NCI-H1092 (cell line): ENCODE measurements around the gene TSPAN5.
"Not testable (repeated sequence)": the region's sequence is repeated elsewhere in the genome, so short reads cannot be mapped to it uniquely, and the experiment has no call there.

ENCODE experiments used
- DNase-seq: peaks from one replicate; lab custom pipeline; 2025; lab: John Stamatoyannopoulos, UW

Gene TSPAN5

DNA sequence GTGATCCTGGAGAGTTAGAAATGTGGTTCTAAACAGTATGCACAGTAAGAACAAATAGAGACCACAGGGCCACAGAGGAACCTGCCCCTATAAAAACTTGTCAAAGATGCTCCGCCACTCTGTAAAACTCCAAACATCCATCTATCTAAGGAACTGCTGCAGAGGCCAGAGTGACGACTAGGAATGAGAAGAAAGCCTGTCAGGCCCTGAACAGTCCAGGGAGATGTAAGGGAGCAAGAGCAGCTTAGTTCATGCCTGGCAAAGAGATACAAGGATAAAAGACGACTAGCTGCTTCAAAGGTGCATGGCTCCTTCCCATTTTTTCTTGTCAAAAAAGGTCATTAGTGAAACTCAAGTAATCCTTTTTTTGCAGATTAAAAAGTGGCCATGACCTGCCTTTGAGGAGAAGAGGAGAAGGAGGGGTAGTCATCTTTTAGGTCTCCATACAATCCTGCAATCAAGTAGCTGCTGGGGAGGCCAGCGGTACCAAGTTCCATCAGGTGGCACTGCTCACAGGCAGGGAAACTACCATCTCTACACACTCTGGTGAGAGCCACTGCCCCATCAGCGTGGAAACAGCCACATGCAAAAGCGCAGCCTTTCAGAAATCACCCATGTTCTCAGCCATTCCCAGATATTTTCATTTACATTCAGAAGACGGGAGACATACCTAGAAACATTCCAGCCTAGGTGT lies 162.1 kb downstream of the TSPAN5 start:
- no peak for DNase-seq

- DNase-seq, result no peak
Observed at GRCh38 chr4:98493296-98493695, 165.1 kb downstream of the TSPAN5 start.

DNA sequence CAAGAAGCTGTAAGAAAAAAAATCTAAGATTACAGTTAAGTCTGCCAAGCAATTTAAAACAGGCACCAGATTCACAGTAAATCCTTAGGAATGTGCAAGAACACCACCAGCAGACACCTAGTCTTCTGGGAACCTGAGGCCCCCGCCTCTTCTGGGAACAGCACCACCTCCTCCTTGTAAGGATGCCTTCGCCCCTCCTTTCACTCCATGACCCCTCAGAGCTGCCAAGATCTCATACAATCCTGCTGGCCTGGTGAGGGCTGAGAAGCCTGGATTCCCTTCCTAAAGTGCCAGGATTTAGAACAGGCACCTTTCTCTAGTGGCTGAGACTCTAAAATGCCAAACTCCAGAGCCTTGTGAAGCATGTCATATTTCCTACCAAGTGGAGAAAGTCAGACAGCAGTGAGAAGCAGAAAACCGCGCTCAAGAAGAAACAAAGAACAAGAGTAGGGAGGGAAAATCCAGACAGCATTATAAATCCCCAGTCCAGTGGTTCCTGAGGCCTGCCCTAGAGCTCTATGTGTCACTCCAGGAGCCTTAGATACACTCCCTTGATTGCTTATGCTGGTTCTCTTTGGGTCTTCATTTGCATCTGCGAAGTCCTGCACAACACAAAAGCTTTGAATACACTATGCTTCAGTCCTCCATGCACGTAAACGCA lies 166.4 kb downstream of the TSPAN5 start:
- DNase-seq, result no peak

DNA sequence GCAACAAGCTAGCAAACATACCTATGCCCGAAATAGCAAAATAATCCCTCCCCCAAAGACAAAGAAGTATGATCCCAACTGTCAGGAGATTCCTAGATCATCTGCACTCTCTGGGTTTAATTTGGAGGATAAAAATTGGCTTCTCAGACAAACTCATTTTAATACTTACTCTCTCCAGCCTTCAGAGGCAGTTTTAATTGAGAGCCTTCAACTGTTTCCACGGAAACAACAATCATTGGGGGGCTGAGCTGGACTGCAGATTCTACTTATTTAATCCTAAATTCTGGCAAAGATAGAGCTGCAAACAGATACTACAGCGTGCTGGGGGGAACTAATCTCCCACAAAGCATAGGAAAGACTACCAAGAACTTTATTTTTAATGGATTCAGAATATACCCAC lies 168.2 kb downstream of the TSPAN5 start:
- no peak for DNase-seq

- DNase-seq, result no peak
Observed at GRCh38 chr4:98485816-98486345, 172.5 kb downstream of the TSPAN5 start.

- no peak for DNase-seq
Observed at GRCh38 chr4:98484031-98484430, 174.4 kb downstream of the TSPAN5 start.

DNA sequence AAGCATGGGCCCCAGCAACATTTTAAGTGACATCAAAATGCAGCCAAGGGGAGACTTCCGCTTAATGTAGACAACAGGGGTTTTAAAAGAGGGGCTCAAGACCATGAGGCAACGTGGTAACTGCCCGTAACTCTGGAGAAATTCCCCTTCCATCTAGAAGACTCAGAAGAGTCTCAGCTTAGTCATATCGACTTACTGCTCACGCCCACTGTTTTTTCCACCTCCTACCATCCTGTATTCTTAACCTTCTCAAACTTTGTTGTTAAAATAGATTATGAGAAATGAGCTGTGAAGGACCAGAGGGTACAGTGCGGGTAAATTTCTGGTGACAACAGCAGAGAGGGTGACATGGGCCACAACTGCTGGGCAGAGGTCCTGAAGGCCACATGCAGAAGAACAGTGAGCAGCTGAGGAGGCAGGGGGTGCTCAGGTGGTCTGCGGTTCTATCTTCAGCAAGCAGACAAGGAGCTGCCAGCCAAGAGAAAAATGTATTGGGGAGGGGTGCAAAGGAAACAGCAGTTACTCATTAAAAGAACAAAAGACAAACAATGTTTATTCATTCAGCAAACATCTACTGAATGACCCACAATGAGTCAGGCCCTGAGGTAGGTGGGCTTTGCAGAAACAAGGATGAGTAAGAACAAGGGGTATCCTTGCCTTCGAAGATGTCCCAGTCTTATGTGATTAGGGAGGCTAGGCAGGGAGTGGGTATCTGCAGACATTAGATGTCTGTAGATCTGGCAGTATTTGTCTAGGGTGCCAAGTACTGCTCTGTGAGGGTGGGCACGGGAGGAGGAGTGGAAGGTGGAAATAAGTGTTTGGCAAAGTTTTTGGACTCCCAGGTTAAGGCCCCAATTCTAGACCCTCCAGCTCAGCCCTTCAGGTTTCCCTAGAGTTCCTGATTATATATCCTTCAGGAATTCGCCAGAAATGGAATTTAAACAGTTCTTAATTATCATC lies 175.3 kb downstream of the TSPAN5 start:
- DNase-seq, result no peak

GRCh38 chr4:98482503-98482846 lies 175.9 kb downstream of the TSPAN5 start:
- no peak for DNase-seq

DNA sequence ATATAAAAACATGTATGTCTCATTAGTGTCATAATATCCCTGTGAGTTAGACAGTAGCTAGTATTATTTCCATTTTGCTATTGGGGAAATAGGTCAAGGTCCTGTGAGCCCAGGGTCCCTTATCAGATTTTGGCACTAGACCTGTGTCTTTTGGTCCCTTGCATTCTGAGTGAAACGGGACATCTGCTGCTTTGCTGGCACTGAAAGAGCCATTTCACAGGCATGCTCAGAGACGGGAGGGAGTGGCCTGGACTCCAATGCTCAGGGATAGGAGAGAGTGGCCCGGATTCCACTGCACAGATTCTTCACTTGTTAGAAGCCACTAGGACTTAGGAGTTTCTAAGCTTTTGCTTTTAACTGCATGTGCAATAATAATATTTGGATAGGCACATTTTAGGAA lies 177.2 kb downstream of the TSPAN5 start:
- no peak for DNase-seq

DNA sequence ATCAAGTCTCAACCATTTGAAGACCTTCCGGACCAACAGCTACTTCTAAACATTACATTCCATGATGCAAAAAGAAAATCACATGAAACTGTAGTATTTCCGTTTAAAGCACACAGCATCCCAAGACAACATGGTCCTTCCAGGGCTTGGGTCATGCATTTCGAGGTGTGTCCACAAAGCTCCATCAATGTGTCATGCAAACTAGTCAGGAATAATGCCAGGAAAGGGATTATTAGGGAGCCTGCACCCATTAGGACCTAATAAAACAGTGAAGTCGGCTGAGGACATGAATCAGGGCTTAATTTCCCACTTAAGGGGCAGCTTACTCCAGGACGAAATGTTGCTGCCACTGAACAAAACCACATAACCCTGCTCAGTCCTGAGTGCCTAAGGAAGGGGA lies 177.9 kb downstream of the TSPAN5 start:
- no peak for DNase-seq

- DNase-seq, result not testable (repeated sequence)
Observed at GRCh38 chr4:98479590-98479989, 178.8 kb downstream of the TSPAN5 start.

- DNase-seq, result no peak
Observed at GRCh38 chr4:98476891-98477290, 181.5 kb downstream of the TSPAN5 start.

- DNase-seq, result no peak
Observed at GRCh38 chr4:98474408-98474844, 184.0 kb downstream of the TSPAN5 start.

DNA sequence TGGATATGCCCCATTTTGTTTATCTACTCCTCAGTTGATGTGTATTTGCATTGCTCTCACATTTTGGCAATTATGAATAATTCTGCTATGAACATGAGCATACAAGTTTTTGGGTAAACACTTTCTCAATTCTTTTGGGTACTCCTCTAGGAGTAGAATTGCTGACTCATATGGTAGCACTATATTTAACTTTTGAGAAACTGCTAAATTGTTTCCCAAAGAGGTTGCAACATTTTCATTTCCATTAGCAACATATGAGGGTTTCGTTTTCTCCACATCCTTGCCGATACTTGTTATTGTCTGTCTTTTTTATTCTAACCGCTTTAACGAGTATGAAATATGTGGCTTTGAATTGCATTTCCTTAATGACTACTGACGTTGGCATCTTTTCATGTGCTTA lies 185.4 kb downstream of the TSPAN5 start:
- DNase-seq, result no peak

DNA sequence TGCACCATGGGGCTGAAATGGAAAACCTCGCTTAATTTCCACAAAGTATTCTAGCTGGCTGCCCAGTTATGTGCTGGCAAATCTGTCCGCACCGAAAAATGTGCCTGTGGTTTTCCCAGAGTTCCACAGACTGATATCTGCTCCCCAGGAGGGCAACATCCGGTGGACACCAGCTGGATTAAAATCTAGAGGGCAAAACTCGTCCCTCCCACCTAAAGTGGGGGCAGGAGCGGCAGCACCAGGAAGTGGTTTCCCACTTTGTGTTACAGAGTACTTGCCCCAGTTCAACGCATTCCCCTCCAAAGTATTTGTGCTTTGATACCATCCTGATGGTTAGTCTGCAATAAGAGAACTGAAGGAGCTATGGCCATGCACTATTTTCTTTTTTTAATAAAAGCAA lies 187.6 kb downstream of the TSPAN5 start:
- no peak for DNase-seq

- DNase-seq, result no peak
Observed at GRCh38 chr4:98470366-98470765, 188.0 kb downstream of the TSPAN5 start.

- DNase-seq, result no peak
Observed at GRCh38 chr4:98469771-98470170, 188.6 kb downstream of the TSPAN5 start.

DNA sequence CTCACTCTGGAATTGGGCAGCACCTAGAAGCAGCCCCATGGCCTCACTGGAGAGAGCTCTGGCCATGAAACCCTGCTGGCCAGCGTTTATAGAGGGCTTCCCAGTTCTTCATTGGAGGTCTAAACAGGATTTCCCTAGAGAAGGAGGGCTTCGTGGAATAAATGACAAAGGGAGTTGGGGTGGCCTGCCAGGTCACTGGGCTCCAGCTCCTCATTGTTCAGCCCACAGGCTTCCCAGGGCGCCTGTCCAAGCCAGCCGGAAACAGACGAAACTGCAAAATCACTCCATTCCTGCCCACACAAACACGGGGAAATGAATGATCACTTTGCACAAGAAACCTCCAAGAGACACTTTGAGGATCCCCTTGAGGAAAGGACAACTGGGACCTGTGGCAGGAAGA lies 189.7 kb downstream of the TSPAN5 start:
- no peak for DNase-seq

DNA sequence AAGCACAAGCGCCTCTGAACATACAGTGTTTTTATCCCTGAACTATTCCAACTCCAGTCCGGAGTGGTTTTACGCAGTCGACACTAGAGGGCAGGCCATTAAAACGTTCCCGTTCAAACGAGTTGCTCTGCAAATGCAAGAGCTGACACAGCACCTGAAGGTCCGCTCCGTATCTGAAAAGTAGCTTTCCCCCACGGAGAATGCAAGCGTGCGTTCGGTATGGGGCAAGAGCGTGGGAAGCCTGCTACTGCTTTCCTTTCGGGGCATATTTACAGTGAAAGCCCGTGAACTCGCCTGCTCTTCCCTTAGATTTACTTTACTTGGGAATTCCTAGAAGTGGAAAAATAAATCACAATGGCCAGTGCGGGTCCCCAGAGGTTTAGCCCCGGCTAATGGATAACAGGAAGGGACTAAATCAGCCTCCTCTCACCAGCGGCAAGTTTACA lies 190.8 kb downstream of the TSPAN5 start:
- DNase-seq, result peak; percentile 74

GRCh38 chr4:98466868-98467599 lies 191.4 kb downstream of the TSPAN5 start:
- no peak for DNase-seq

DNA sequence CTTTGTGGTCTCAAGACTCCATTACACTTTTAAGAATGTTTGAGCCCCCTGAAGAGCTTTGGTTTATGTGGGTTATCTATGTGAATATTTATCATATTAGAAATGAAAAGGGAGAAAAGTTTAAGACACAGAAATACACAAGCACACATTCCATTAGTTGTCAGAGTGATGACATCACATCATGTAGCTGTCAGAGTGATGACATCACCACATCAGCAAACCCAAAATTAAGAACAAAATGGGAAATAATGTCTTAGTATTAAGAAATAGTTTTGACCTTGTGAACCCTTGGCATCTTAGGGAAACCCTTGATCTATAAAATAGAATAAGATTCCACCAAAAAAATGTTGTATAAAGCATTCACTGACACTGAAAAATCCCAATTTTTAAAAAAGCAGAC lies 195.9 kb downstream of the TSPAN5 start:
- DNase-seq, result no peak
